ENCODE data around the gene CD38.
"Not testable (repeated sequence)": the region's sequence is repeated elsewhere in the genome, so short reads cannot be mapped to it uniquely, and the experiment has no call there.

The CD38 gene

DNA sequence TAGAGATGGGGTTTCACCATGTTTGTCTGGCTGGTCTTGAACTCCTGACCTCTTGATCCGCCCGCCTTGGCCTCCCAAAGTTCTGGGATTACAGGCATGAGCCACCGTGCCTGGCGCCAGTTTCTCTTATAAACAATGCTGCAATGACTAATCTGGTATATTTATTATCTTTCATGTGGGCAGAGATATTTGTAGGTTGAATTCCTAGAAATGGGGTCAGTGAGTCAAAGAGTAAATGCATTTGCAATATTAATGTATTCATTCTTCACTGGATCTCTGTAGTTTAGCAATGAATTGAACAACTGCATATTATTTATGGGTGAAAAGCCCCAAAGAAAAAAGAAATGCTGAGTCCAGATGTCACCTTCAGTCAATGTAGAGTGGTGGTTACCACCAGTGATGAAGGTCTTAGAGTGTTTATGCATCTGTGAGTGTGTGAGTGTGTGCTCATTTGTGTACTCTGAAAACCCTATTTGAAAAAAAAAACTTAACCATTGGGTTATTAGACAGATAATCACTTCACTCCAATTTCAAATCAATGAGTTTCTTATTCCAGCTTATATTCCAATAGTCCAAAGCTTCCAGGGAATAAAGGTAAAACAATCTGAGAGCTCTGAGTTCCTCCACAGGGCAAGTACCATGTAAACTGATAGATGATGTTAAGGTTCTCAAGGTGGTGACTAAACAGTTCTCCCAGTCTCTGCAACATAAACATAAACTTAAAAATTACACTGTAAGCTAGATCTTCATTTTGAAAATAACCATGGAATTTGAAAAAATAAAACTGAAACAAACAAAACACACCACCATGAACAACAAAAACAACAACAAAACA, 22.6 kb upstream of the CD38 start:
- H3K4me3 ChIP-seq (ENCODE audit: low read depth, low read length), result no peak overlapping the region
- in situ Hi-C loops (cut with HindIII; ENCODE audit: low pct_ligation_motif_present, low sequenced_read_pairs), result no loop called here
- no peaks in the 10 kb centered on the region for H3K36me3 ChIP-seq (replicated peaks)
- peak overlapping the region; percentile 99 for H3K27ac ChIP-seq
- no peak for TF ChIP-seq CTCF (IDR thresholded peaks at IDR 0.05; ENCODE audit: low read depth, low read length, missing control alignments)
- peak; percentile 87 for DNase-seq
- H3K27me3 ChIP-seq (replicated peaks), result no peaks in the 10 kb centered on the region

- no peaks in the 10 kb centered on the region for H3K27me3 ChIP-seq (replicated peaks)
- H3K27ac ChIP-seq, result peak overlapping the region; percentile 99
- in situ Hi-C loops (cut with HindIII; ENCODE audit: low pct_ligation_motif_present, low sequenced_read_pairs), result no loop called here
- TF ChIP-seq CTCF (IDR thresholded peaks at IDR 0.05; ENCODE audit: low read depth, low read length, missing control alignments), result peak; percentile 76
- DNase-seq, result peak; percentile 81
- H3K4me3 ChIP-seq (ENCODE audit: low read depth, low read length), result no peak overlapping the region
- no peaks in the 10 kb centered on the region for H3K36me3 ChIP-seq (replicated peaks)
These were observed 21.7 kb upstream of the CD38 start for GRCh38 chr4:15756361-15756861.

DNA sequence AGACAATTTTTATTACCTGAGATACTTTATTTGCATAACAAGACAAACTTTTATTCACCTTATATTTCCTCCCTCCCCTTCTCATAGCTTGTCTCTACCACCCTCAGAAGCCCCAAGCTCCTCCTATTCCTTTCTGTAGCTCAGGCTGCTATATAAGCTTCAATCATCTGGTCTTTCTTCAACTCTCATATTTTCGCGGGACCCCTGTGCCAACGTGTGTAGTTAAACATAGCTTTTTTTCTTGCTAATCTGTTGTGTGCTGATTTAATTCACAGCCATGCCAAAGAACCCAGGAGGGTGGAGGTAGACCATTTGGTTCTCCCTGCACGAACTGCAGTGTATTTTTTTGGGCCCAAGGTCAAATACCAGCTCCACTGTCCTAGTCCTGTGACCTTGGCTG, 21.1 kb upstream of the CD38 start:
- H3K27me3 ChIP-seq (replicated peaks), result no peaks in the 10 kb centered on the region
- DNase-seq, result no peak
- H3K27ac ChIP-seq, result peak overlapping the region; percentile 99
- TF ChIP-seq CTCF (IDR thresholded peaks at IDR 0.05; ENCODE audit: low read depth, low read length, missing control alignments), result no peak
- in situ Hi-C loops (cut with HindIII; ENCODE audit: low pct_ligation_motif_present, low sequenced_read_pairs), result no loop called here
- H3K36me3 ChIP-seq (replicated peaks), result no peaks in the 10 kb centered on the region
- no peak overlapping the region for H3K4me3 ChIP-seq (ENCODE audit: low read depth, low read length)

DNA sequence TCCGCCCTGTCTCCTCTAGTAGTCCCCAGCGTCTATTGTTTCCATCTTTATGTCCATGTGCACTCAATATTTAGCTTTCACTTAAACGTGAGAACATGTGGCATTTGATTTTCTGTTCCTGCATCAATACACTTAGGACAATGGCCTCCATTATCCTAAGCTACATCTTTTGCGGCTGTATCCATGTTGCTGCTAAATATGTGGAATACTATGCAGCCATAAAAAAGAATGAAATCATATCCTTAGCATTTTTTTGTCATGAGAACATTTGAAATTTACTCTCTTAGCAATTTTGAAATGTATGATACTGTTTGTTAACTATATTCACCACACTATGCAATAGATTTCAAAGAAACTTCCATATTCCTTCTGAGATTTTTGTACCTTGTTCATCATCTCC, 19.8 kb upstream of the CD38 start:
- no peak for DNase-seq
- Histone ChIP-seq H3K4me3 (ENCODE audit: low read depth, low read length) (no peak overlapping the region), H3K36me3 (replicated peaks) (no peaks in the 10 kb centered on the region), H3K27ac (no peak overlapping the region), H3K27me3 (replicated peaks) (no peaks in the 10 kb centered on the region)
- no peak for TF ChIP-seq CTCF (IDR thresholded peaks at IDR 0.05; ENCODE audit: low read depth, low read length, missing control alignments)
- in situ Hi-C loops (cut with HindIII; ENCODE audit: low pct_ligation_motif_present, low sequenced_read_pairs), result no loop called here

DNA sequence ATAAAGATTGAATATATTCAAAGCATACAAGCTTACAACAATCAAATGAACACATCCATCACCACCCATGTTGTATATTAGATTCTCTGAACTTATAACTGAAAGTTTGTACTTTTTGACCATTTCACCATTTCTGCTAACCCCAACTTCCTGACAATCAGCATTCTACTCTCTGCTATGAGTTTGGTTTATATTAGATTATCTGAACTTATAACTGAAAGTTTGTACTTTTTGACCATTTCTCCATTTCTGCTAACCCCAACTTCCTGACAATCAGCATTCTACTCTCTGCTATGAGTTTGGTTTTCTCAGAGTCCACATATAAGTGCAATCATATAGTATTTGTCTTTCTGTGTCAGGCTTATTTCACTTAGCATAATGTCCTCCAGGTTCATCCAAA, 15.7 kb upstream of the CD38 start:
- H3K4me3 ChIP-seq (ENCODE audit: low read depth, low read length); H3K27me3 ChIP-seq (replicated peaks); H3K27ac ChIP-seq; DNase-seq; H3K36me3 ChIP-seq (replicated peaks); in situ Hi-C loops (cut with HindIII; ENCODE audit: low pct_ligation_motif_present, low sequenced_read_pairs): not testable (repeated sequence)

DNA sequence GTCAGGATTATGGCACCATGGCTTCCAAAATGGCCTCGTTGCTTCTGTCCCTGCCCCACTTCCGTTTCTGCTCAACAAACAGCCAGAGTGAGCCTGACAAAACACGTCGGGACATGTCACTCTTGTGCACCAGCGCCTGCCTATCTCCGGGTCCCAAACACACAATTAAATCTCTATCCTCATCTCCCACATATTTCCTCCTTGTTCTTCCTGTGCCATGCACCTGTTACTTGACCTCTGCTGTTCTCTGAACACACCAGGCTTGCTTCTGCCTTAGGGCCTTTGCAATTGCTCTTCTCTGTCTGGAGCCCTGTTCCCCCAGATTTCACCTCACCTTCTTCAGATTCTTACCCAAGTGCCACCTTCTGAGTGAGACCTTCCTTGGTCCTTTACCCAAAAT, 12.7 kb upstream of the CD38 start:
- TF ChIP-seq CTCF (IDR thresholded peaks at IDR 0.05; ENCODE audit: low read depth, low read length, missing control alignments), result no peak
- Histone ChIP-seq H3K4me3 (ENCODE audit: low read depth, low read length) (no peak overlapping the region), H3K27me3 (replicated peaks) (no peaks in the 10 kb centered on the region), H3K27ac (no peak overlapping the region), H3K36me3 (replicated peaks) (no peaks in the 10 kb centered on the region)
- in situ Hi-C loops (cut with HindIII; ENCODE audit: low pct_ligation_motif_present, low sequenced_read_pairs), result no loop called here
- DNase-seq, result no peak

Data from brain microvascular endothelial cell (primary cell).